ENCODE data around the gene KLHDC4.

- no peak for TF ChIP-seq CTCF (conservative IDR thresholded peaks at IDR 0.05; ENCODE audit: low read depth, low read length)
- TF ChIP-seq EZH2 (IDR thresholded peaks at IDR 0.05; ENCODE audit: low read length, unreplicated experiment): no peak
Observed at GRCh38 chr16:87762620-87763019, 3.2 kb downstream of the KLHDC4 start.
